Neural progenitor cell (in vitro differentiated cells): ENCODE data around the gene ZNF536.

Experiments used
- CTCF ChIP-seq: fragments of 200-600 bp; sonication (generic); IDR thresholded peaks from 2 replicates; pipeline ENCODE4 v1.5.1; 2017; ENCODE audit warnings: antibody characterized with exemption, mild to moderate bottlenecking
- EZH2 ChIP-seq: fragments of 200-600 bp; sonication (generic); IDR thresholded peaks from 2 replicates; pipeline ENCODE4 v1.6.1; 2017; ENCODE audit warnings: antibody characterized with exemption, mild to moderate bottlenecking, moderate library complexity

- TF ChIP-seq CTCF (no peak), EZH2 (no peak)
Measured at GRCh38 chr19:30547246-30547645, 175.1 kb downstream of the ZNF536 start.
